Liver (tissue), 9 donors: ENCODE results near the gene C1orf50. TPM values are rescaled to one million over a fixed set of nuclear protein-coding genes. Genes with fewer than 3 reads are reported as not detected.

Experiments used
- DNase-seq: peaks from one replicate; pipeline ENCODE4 v3.0.0-alpha.2; 2017; ENCODE audit warnings: low spot score
- H3K27ac ChIP-seq, 2 donors: one replicate each; pipeline ENCODE4 v1.7.0; 2013; ENCODE audit warnings: inconsistent platforms in 2 of 2, low read length in 2 of 2, control low read depth in 1 of 2, low read depth in 1 of 2, mild to moderate bottlenecking in 1 of 2
- H3K27me3 ChIP-seq, 4 donors: one replicate each; pipeline versions ENCODE4 v1.6.1 to v1.7.0; 2013; ENCODE audit warnings: low read length in 3 of 4, inconsistent platforms in 1 of 4, mild to moderate bottlenecking in 1 of 4, moderate library complexity in 1 of 4; ENCODE audit not compliant: control insufficient read depth in 4 of 4, insufficient read depth in 4 of 4
- H3K36me3 ChIP-seq, 4 donors: one replicate each; pipeline versions ENCODE4 v1.6.1 to v1.7.0; 2013; ENCODE audit warnings: low read length in 3 of 4, mild to moderate bottlenecking in 3 of 4, low read depth in 1 of 4, moderate library complexity in 1 of 4; ENCODE audit not compliant: control insufficient read depth in 4 of 4, insufficient read depth in 3 of 4
- H3K4me1 ChIP-seq, 4 donors: one replicate each; pipeline versions ENCODE4 v1.6.1 to v1.7.0; 2013; ENCODE audit warnings: low read length in 3 of 4, mild to moderate bottlenecking in 3 of 4, moderate library complexity in 1 of 4; ENCODE audit not compliant: control insufficient read depth in 4 of 4, insufficient read depth in 4 of 4
- H3K4me3 ChIP-seq, 3 donors: one replicate each; pipeline versions ENCODE4 v1.6.1 to v1.7.0; 2013; ENCODE audit warnings: low read length in 3 of 3, control low read depth in 1 of 3, low read depth in 1 of 3, mild to moderate bottlenecking in 1 of 3
- H3K9ac ChIP-seq, 2 donors: one replicate each; pipeline ENCODE4 v1.7.0; 2013; ENCODE audit warnings: low read length in 2 of 2, mild to moderate bottlenecking in 2 of 2, moderate library complexity in 2 of 2, control low read depth in 1 of 2, low read depth in 1 of 2
- H3K9me3 ChIP-seq, 4 donors: one replicate each; pipeline versions ENCODE4 v1.6.1 to v1.7.0; 2013; ENCODE audit warnings: low read length in 3 of 4; ENCODE audit not compliant: control insufficient read depth in 4 of 4
- ATF3 ChIP-seq: IDR thresholded peaks from 2 replicates; pipeline ENCODE4 v1.6.1; 2016; ENCODE audit warnings: antibody characterized with exemption
- CTCF ChIP-seq: fragments of 150-350 bp; IDR thresholded peaks from 2 replicates; pipeline ENCODE4 v1.5.1; 2017; ENCODE audit warnings: improper control_type of control experiment, low read depth, low read length; ENCODE audit not compliant: missing input control
- EGR1 ChIP-seq, 2 donors: IDR thresholded peaks; 2 replicates each; pipeline ENCODE4 v1.6.1; 2016 to 2018; ENCODE audit warnings: antibody characterized with exemption in 2 of 2, low read depth in 2 of 2
- FOXA2 ChIP-seq: IDR thresholded peaks from 2 replicates; pipeline ENCODE4 v1.6.1; 2016; ENCODE audit warnings: antibody characterized with exemption
- HNF4A ChIP-seq, 2 donors: conservative IDR thresholded peaks; 2 replicates each; pipeline ENCODE4 v1.6.1; 2016; ENCODE audit warnings: antibody characterized with exemption in 2 of 2, mild to moderate bottlenecking in 2 of 2
- JUND ChIP-seq, 2 donors: IDR thresholded peaks; 2 replicates each; pipeline ENCODE4 v1.6.1; 2016; ENCODE audit warnings: antibody characterized with exemption in 2 of 2
- NR2F2 ChIP-seq: IDR thresholded peaks from 2 replicates; pipeline ENCODE4 v1.6.1; 2016; ENCODE audit warnings: antibody characterized with exemption
- RAD21 ChIP-seq, 2 donors: IDR thresholded peaks; 2 replicates each; pipeline ENCODE4 v1.6.1; 2016; ENCODE audit warnings: antibody characterized with exemption in 2 of 2, mild to moderate bottlenecking in 2 of 2
- REST ChIP-seq: IDR thresholded peaks from 2 replicates; pipeline ENCODE4 v1.6.1; 2016; ENCODE audit warnings: antibody characterized with exemption, mild to moderate bottlenecking
- RXRA ChIP-seq, 2 donors: IDR thresholded peaks; 2 replicates each; pipeline ENCODE4 v1.6.1; 2017 to 2018; ENCODE audit warnings: antibody characterized with exemption in 2 of 2, mild to moderate bottlenecking in 1 of 2
- TAF1 ChIP-seq: conservative IDR thresholded peaks from 2 replicates; pipeline ENCODE4 v1.6.1; 2016; ENCODE audit warnings: antibody characterized with exemption, mild to moderate bottlenecking
- YY1 ChIP-seq: IDR thresholded peaks from 2 replicates; pipeline ENCODE4 v1.6.1; 2016; ENCODE audit warnings: antibody characterized with exemption, mild to moderate bottlenecking
- ZBTB33 ChIP-seq: IDR thresholded peaks from 2 replicates; pipeline ENCODE4 v1.6.1; 2016; ENCODE audit warnings: antibody characterized with exemption
- WGBS: extraction: QIAGEN DNeasy Blood & Tissue Kit; methylation state at CpG from one replicate; pipeline ENCODE4 v1.1.7; 2013; 5-methylcytosine and 5-hydroxymethylcytosine counted together
- polyA plus RNA-seq, 2 donors: library from polyadenylated mRNA; stranded (reverse) in 1 of 2; unstranded in 1 of 2; fragments of 200-250 nt in 1 of 2; fragments of >200 nt in 1 of 2; fragmentation: Nextera tagmentation in 1 of 2; extraction: Ambion mirVana in 1 of 2; gene quantifications; one replicate each; pipeline versions ENCODE4 v1.2.1 to v1.2.3, GENCODE V29; 2013 to 2015
- total RNA-seq, 2 donors: library from RNA; depleted of rRNA; stranded (reverse); fragments of >200 nt; gene quantifications; one replicate each; pipeline ENCODE4 v1.2.3, GENCODE V29; 2014
- donor health status: healthy.
- donor health status: healthy.
- donor health status: healthy.
- donor health status: healthy.
- donor health status: healthy.

The C1orf50 gene
- total and polyA plus RNA-seq, 4 donors = 2.6 to 5.8 (median 3.5) TPM

GRCh38 chr1:42816585-42817439 is 49.8 kb downstream of the C1orf50 start, which contains the start of the genes ERMAP and SVBP:
ERMAP (plus strand) TSS chr1:42817122; CDS start chr1:42830449, 13,327 bp downstream.
SVBP (minus strand) TSS chr1:42817397; CDS start chr1:42816544, 853 bp downstream.
- WGBS = under 1% methylated on average over 66 of the region's 66 CpGs
- peak within 1 kb of the TSS; percentile 77 to 96 (median 84) for H3K4me3 ChIP-seq
- no peaks in the 10 kb centered on the region for H3K27me3 ChIP-seq
- H3K9me3 ChIP-seq = no peaks in the 10 kb centered on the region
- peak within 1 kb of the TSS; percentile 63 to 66 for H3K9ac ChIP-seq
- DNase-seq = peak; percentile 100
- no peaks in the 10 kb centered on the region for H3K36me3 ChIP-seq
- TF ChIP-seq REST (peak; percentile 48), NR2F2 (no peak), HNF4A (conservative IDR thresholded peaks at IDR 0.05) (no peak), YY1 (peak; percentile 95), RAD21 (IDR thresholded peaks at IDR 0.05) (peak in 1 of 2 donors; percentile 23)
- H3K4me1 ChIP-seq = peaks cover 10 to 35% (median 27%) of the 10 kb centered on the region in 4 donors
- peak within 1 kb of the TSS; percentile 96 to 99 for H3K27ac ChIP-seq

- H3K4me1 ChIP-seq = peaks cover 10 to 37% (median 29%) of the 10 kb centered on the region in 4 donors
- no peaks in the 10 kb centered on the region for H3K36me3 ChIP-seq
- H3K27ac ChIP-seq = peak overlapping the region; percentile 96 to 99
- peak overlapping the region; percentile 63 to 66 for H3K9ac ChIP-seq
- no peak for TF ChIP-seq HNF4A (conservative IDR thresholded peaks at IDR 0.05)
- no peak for TF ChIP-seq FOXA2
- no peak for TF ChIP-seq YY1
- no peak for TF ChIP-seq RAD21 (IDR thresholded peaks at IDR 0.05)
- DNase-seq = no peak
- H3K27me3 ChIP-seq = no peaks in the 10 kb centered on the region
- 1% methylated on average over 13 of the region's 13 CpGs for WGBS
- H3K4me3 ChIP-seq = peak overlapping the region; percentile 58 to 96 (median 69)
- H3K9me3 ChIP-seq = no peaks in the 10 kb centered on the region
Observed at GRCh38 chr1:42817440-42817767, 50.4 kb downstream of the C1orf50 start.

GRCh38 chr1:42817976-42818375 is 50.9 kb downstream of the C1orf50 start:
- H3K9ac ChIP-seq = peak overlapping the region in 1 of 2 donors; percentile 63
- peaks cover 10 to 43% (median 35%) of the 10 kb centered on the region in 4 donors for H3K4me1 ChIP-seq
- H3K4me3 ChIP-seq = peak overlapping the region; percentile 58 to 96 (median 69)
- H3K36me3 ChIP-seq = no peaks in the 10 kb centered on the region
- no peaks in the 10 kb centered on the region for H3K9me3 ChIP-seq
- WGBS = 41% methylated on average over 3 of the region's 3 CpGs
- no peaks in the 10 kb centered on the region for H3K27me3 ChIP-seq
- H3K27ac ChIP-seq = peak overlapping the region; percentile 96 to 99
- DNase-seq = no peak
- peak; percentile 94 to 97 for TF ChIP-seq RXRA (IDR thresholded peaks at IDR 0.05)
- peak; percentile 46 for TF ChIP-seq ATF3
- no peak for TF ChIP-seq NR2F2
- TF ChIP-seq TAF1 = peak; percentile 68
- TF ChIP-seq REST = peak; percentile 64
- TF ChIP-seq CTCF = no peak
- TF ChIP-seq EGR1 (IDR thresholded peaks at IDR 0.05; ENCODE audit: low read depth in 2 of 2) = peak in 1 of 2 donors; percentile 41
- peak; percentile 60 to 81 for TF ChIP-seq JUND (IDR thresholded peaks at IDR 0.05)
- peak; percentile 52 for TF ChIP-seq ZBTB33
- TF ChIP-seq FOXA2 = peak; percentile 71
- TF ChIP-seq HNF4A (conservative IDR thresholded peaks at IDR 0.05) = peak; percentile 82 to 88
- TF ChIP-seq RAD21 (IDR thresholded peaks at IDR 0.05) = peak; percentile 36 to 54
